K562 (cell line): ENCODE measurements around the gene ARV1. TPM values are rescaled to one million over a fixed set of nuclear protein-coding genes. Genes with fewer than 3 reads are reported as not detected.

Experiments
- ATAC-seq: fragments of 200-7000 bp; cut with Tn5 transposase; 3 replicates; pipeline ENCODE4 v1.9.1; 2020; ENCODE audit warnings: moderate library complexity
- BruUV-seq: library from RNA; stranded (reverse); fragments of 400-500 nt; replicated peaks from 2 replicates; lab custom pipeline; 2021; lab: Mats Ljungman, UMichigan
- CTCF ChIA-PET: fragments of 300-600 bp; formaldehyde crosslinking; extraction: SDS; loops from one replicate; lab custom pipeline; 2021; ENCODE audit warnings: low intra/inter-chr PET ratio; lab: Yijun Ruan, JAX
- POLR2A ChIA-PET: fragments of 300-600, 350-650 bp; sonication (Branson Sonifier 250); formaldehyde crosslinking; extraction: SDS; loops from one replicate; lab custom pipeline; 2021; ENCODE audit warnings: antibody characterized with exemption, inconsistent platforms; lab: Yijun Ruan, JAX
- DNase-seq, 4 experiments: peaks; one replicate each; pipeline versions ENCODE4 v3.0.0 to v3.0.0-alpha.2; 2011 to 2018; ENCODE audit warnings: low spot score in 3 of 4, mixed read lengths in 3 of 4; ENCODE audit errors: extremely low read depth in 1 of 4
- FAIRE-seq: peaks from 2 replicates; lab custom pipeline; 2011; peaks lifted over from hg19 to GRCh38; lab: Jason Lieb, UNC
- H2AFZ ChIP-seq: 2 replicates; pipeline ENCODE4 v1.6.0; 2011; ENCODE audit warnings: low read depth, low read length, control low read depth, inconsistent platforms
- H3K27ac ChIP-seq: fragments of 200-600 bp; 3 replicates; pipeline ENCODE4 v1.8.0; 2011; ENCODE audit warnings: low read depth, mild to moderate bottlenecking, control low read depth, inconsistent platforms, low read length, moderate library complexity, mixed read lengths; ENCODE audit errors: extremely low read depth
- H3K27me3 ChIP-seq, 2 experiments: fragments of 300-600 bp in 1 of 2; 2 replicates in 1 of 2; 3 replicates in 1 of 2; pipeline versions ENCODE4 v1.6.0 to v1.8.0; 2011; ENCODE audit warnings: inconsistent platforms in 2 of 2, low read length in 2 of 2, mild to moderate bottlenecking in 1 of 2, mixed read lengths in 1 of 2, moderate library complexity in 1 of 2; ENCODE audit not compliant: control insufficient read depth in 2 of 2, insufficient read depth in 2 of 2
- H3K36me3 ChIP-seq: fragments of 300-600 bp; 3 replicates; pipeline ENCODE4 v1.8.0; 2011; ENCODE audit warnings: mild to moderate bottlenecking, low read length, inconsistent platforms; ENCODE audit not compliant: control insufficient read depth, insufficient read depth
- H3K4me1 ChIP-seq, 2 experiments: fragments of 200-600 bp in 1 of 2; replicated peaks in 1 of 2; 2 replicates in 1 of 2; 3 replicates in 1 of 2; pipeline versions ENCODE4 v1.5.1 to v1.8.0; 2011; ENCODE audit warnings: inconsistent platforms in 2 of 2, low read length in 2 of 2, mild to moderate bottlenecking in 1 of 2, mixed read lengths in 1 of 2, moderate library complexity in 1 of 2; ENCODE audit not compliant: control insufficient read depth in 2 of 2, insufficient read depth in 2 of 2
- H3K4me2 ChIP-seq: 2 replicates; pipeline ENCODE4 v1.6.1; 2011; ENCODE audit warnings: low read length, control low read depth, inconsistent platforms, mixed read lengths; ENCODE audit not compliant: insufficient read depth
- H3K4me3 ChIP-seq: fragments of 200-600 bp; sonication (generic), shearing (Covaris generic); 2 replicates; pipeline ENCODE4 v1.5.1; 2016; ENCODE audit warnings: control low read depth, inconsistent platforms
- H3K79me2 ChIP-seq: fragments of 200-600 bp; 3 replicates; pipeline ENCODE4 v1.8.0; 2011; ENCODE audit warnings: low read length, inconsistent platforms; ENCODE audit not compliant: control insufficient read depth, insufficient read depth
- H3K9ac ChIP-seq, 2 experiments: 2 replicates each; pipeline versions ENCODE4 v1.6.0 to v1.6.1; 2011; ENCODE audit warnings: low read depth in 2 of 2, low read length in 2 of 2, control low read depth in 1 of 2, inconsistent platforms in 1 of 2, mild to moderate bottlenecking in 1 of 2, mixed read lengths in 1 of 2; ENCODE audit not compliant: insufficient read depth in 1 of 2
- H3K9me1 ChIP-seq: one replicate; pipeline ENCODE4 v1.6.0; 2011; ENCODE audit warnings: inconsistent platforms, mild to moderate bottlenecking, low read length, moderate library complexity; ENCODE audit not compliant: control insufficient read depth, insufficient read depth
- H3K9me3 ChIP-seq: replicated peaks from 2 replicates; pipeline ENCODE4 v1.5.1; 2011; ENCODE audit warnings: low read depth, low read length, inconsistent platforms; ENCODE audit not compliant: control insufficient read depth, insufficient read depth
- H4K20me1 ChIP-seq: replicated peaks from 2 replicates; pipeline ENCODE4 v1.6.1; 2011; ENCODE audit warnings: low read length, inconsistent platforms, mixed read lengths; ENCODE audit not compliant: control insufficient read depth, insufficient read depth
- ETS1 ChIP-seq: conservative IDR thresholded peaks from 2 replicates; pipeline ENCODE4 v1.6.1; 2011; ENCODE audit warnings: low read depth, mild to moderate bottlenecking, low read length; ENCODE audit not compliant: control insufficient read depth
- GABPA ChIP-seq: fragments of 200-800 bp; sonication (Bioruptor generic); conservative IDR thresholded peaks from 2 replicates; pipeline ENCODE4 v1.6.1; 2016; ENCODE audit warnings: low read depth, missing genetic modification characterization, missing compliant biosample characterization
- MCM2 ChIP-seq: fragments of 450-650 bp; IDR thresholded peaks from 2 replicates; pipeline ENCODE4 v1.6.1; 2017; ENCODE audit warnings: low read depth, mild to moderate bottlenecking
- MEIS2 ChIP-seq: fragments of 450-650 bp; IDR thresholded peaks from 2 replicates; pipeline ENCODE4 v1.6.1; 2014; ENCODE audit warnings: mild to moderate bottlenecking; ENCODE audit not compliant: partially characterized antibody
- RBFOX2 ChIP-seq: fragments of 200-400 bp; formaldehyde crosslinking; IDR thresholded peaks from 2 replicates; pipeline ENCODE4 v1.6.1; 2017; ENCODE audit warnings: low read depth, mild to moderate bottlenecking, low read length, moderate library complexity
- ZBTB12 ChIP-seq: fragments of 250-450 bp; sonication (Bioruptor Pico); IDR thresholded peaks from 2 replicates; pipeline ENCODE4 v1.4.0; 2020
- ZBTB9 ChIP-seq: fragments of 450-650 bp; formaldehyde crosslinking; IDR thresholded peaks from 2 replicates; pipeline ENCODE4 v1.4.0; 2020; ENCODE audit warnings: mild to moderate bottlenecking, moderate library complexity
- WGBS: fragments of 100-300 bp; shearing (Covaris generic); methylation state at CpG from one replicate; pipeline ENCODE4 v1.1.6; 2016; ENCODE audit warnings: low coverage, mixed read lengths; ENCODE audit not compliant: insufficient coverage; ENCODE audit errors: missing lambda C conversion rate; 5-methylcytosine and 5-hydroxymethylcytosine counted together
- in situ Hi-C: fragments of 300-500 bp; cut with MboI; formaldehyde crosslinking; loops from 4 replicates; pipeline ENCODE4 v1.15.0; 2018; ENCODE audit warnings: inconsistent platforms, mixed read lengths
- intact Hi-C: fragments of 100-400 bp; cut with micrococcal nuclease; formaldehyde crosslinking; loops from 2 replicates; pipeline ENCODE4 v1.14.2; 2022
- polyA plus RNA-seq, 8 experiments: library from polyadenylated mRNA; depleted of rRNA in 4 of 8; stranded (reverse) in 5 of 8; unstranded in 3 of 8; fragments of >200 nt; fragmentation: Nextera tagmentation in 2 of 8; fragmentation: Illumina TruSeq in 1 of 8; extraction: Ambion mirVana in 2 of 8; extraction: Trizol in 1 of 8; gene quantifications; 2 replicates each; pipeline versions ENCODE4 v1.2.1 to v1.2.3, GENCODE V29; 2011 to 2014; ENCODE audit warnings: inconsistent platforms in 1 of 8, missing spikeins in 1 of 8
- total RNA-seq, 7 experiments: library from RNA; depleted of rRNA in 6 of 7; stranded (reverse); fragments of >200 nt in 6 of 7; fragmentation: Illumina TruSeq in 2 of 7; extraction: Trizol in 2 of 7; gene quantifications; 2 replicates each; pipeline versions ENCODE4 v1.2.1 to v1.2.3, GENCODE V29; 2011 to 2021; ENCODE audit warnings: low replicate concordance in 1 of 7

ARV1 gene
- total and polyA plus RNA-seq, 9 of the 15 experiments (the other 6 are each of a cell fraction or from before 2014, with no cell fraction given), result 54.8 to 139 (median 74.0) TPM

- H3K27me3 ChIP-seq, result no peaks in the 10 kb centered on the region
- H3K27ac ChIP-seq, result no peak overlapping the region
- 94% methylated on average over 1 of the region's 1 CpG for WGBS
- ATAC-seq (no peak), DNase-seq (no peak), FAIRE-seq (no peak)
- H4K20me1 ChIP-seq, result peaks cover 19% of the 10 kb centered on the region; the same call in 1 of the 2 replicates
- no peaks in the 10 kb centered on the region for H3K9me1 ChIP-seq
- H3K9ac ChIP-seq, result no peak overlapping the region
- in situ Hi-C loops (no loop called here), intact Hi-C loops (loop anchor here (2.0 to 5.0 kb wide), 2 partner anchors 43 to 167 kb away; no protein-coding TSS in a partner anchor)
- H2AFZ ChIP-seq, result no peak overlapping the region
- H3K79me2 ChIP-seq, result peaks cover 80% of the 10 kb centered on the region
- H3K4me2 ChIP-seq, result no peak overlapping the region
- ChIA-PET POLR2A (interaction anchor here (0.9 to 2.0 kb wide), 6 partner anchors 11 to 170 kb away, joined by 3 to 11 read pairs (median 6); no protein-coding TSS in a partner anchor), CTCF (no interaction called here)
- peaks cover 24 to 42% of the 10 kb centered on the region in 2 experiments for H3K4me1 ChIP-seq
- H3K36me3 ChIP-seq, result peaks cover 20% of the 10 kb centered on the region; the same call in 1 of the 3 replicates
- no peak overlapping the region for H3K4me3 ChIP-seq
- no TSS peak for BruUV-seq
- H3K9me3 ChIP-seq, result no peaks in the 10 kb centered on the region
- TF ChIP-seq RBFOX2, result 0 out of 2 replicates have a peak, but pooled peaks have one; percentile 23
- TF ChIP-seq ZBTB12 (CRISPR knock-in tag), result no peak
Observed at GRCh38 chr1:231035799-231036198, 56.9 kb downstream of the ARV1 start.

- H3K9me3 ChIP-seq, result no peaks in the 10 kb centered on the region
- no peak overlapping the region for H3K27ac ChIP-seq
- DNase-seq (no peak), FAIRE-seq (no peak), ATAC-seq (no peak)
- H4K20me1 ChIP-seq, result peaks cover 19% of the 10 kb centered on the region; the same call in 1 of the 2 replicates
- intact Hi-C loops (loop anchor here (2.0 to 5.0 kb wide), 2 partner anchors 42 to 166 kb away; no protein-coding TSS in a partner anchor), in situ Hi-C loops (no loop called here)
- WGBS, result 23% methylated on average over 5 of the region's 5 CpGs
- no TSS peak for BruUV-seq
- H3K27me3 ChIP-seq, result no peaks in the 10 kb centered on the region
- CTCF ChIA-PET, result no interaction called here
- no peak overlapping the region for H3K4me2 ChIP-seq
- H3K36me3 ChIP-seq, result peaks cover 20% of the 10 kb centered on the region; the same call in 1 of the 3 replicates
- H3K4me3 ChIP-seq, result no peak overlapping the region
- H3K4me1 ChIP-seq, result peaks cover 30 to 48% of the 10 kb centered on the region in 2 experiments
- H3K9ac ChIP-seq, result peak overlapping the region in 1 of 2 experiments; percentile 11; a peak in 1 of 4 replicates
- POLR2A ChIA-PET, result interaction anchor here (0.7 to 3.0 kb wide), 8 partner anchors 10 to 171 kb away, joined by 3 to 12 read pairs (median 6); no protein-coding TSS in a partner anchor
- H3K9me1 ChIP-seq, result no peaks in the 10 kb centered on the region
- H3K79me2 ChIP-seq, result peaks cover 75% of the 10 kb centered on the region
- H2AFZ ChIP-seq, result no peak overlapping the region
- 0 out of 2 replicates have a peak, but pooled peaks have one; percentile 34 for TF ChIP-seq ZBTB9 (CRISPR knock-in tag)
- TF ChIP-seq MCM2, result no peak
- TF ChIP-seq GABPA (tag), result peak; percentile 57
- no peak for TF ChIP-seq ETS1
- TF ChIP-seq MEIS2, result no peak
Observed at GRCh38 chr1:231036416-231036815, 57.5 kb downstream of the ARV1 start.
